ENCODE data around the gene CGB3.

The CGB3 gene

GRCh38 chr19:49014870-49015255, 9.3 kb downstream of the CGB3 start:
- no peak for DNase-seq

GRCh38 chr19:49014123-49014869, 9.8 kb downstream of the CGB3 start:
- no peak for DNase-seq

- no peak for DNase-seq
Observed at GRCh38 chr19:49011194-49011593, 12.9 kb downstream of the CGB3 start.

- DNase-seq = no peak
Observed at GRCh38 chr19:49010453-49010852, 13.7 kb downstream of the CGB3 start.

- DNase-seq = no peak
Observed at GRCh38 chr19:49009828-49010227, 14.3 kb downstream of the CGB3 start.

GRCh38 chr19:49006905-49007304, 17.2 kb downstream of the CGB3 start:
- DNase-seq = no peak

GRCh38 chr19:49004964-49005614, 19.0 kb downstream of the CGB3 start:
- no peak for DNase-seq

GRCh38 chr19:49004133-49004532, 20.0 kb downstream of the CGB3 start:
- DNase-seq = no peak

- peak; percentile 65 for DNase-seq
Observed at GRCh38 chr19:48999481-49000325, 24.4 kb downstream of the CGB3 start.

- DNase-seq = peak; percentile 50
Observed at GRCh38 chr19:48997972-48998371, 26.2 kb downstream of the CGB3 start.

- DNase-seq = no peak
Observed at GRCh38 chr19:48994035-48994386, 30.1 kb downstream of the CGB3 start.

GRCh38 chr19:48993175-48994034, 30.7 kb downstream of the CGB3 start, which contains the start of the genes GYS1 and RUVBL2:
Gene GYS1, minus strand, starts transcription at chr19:48993309. Its CDS starts 197 bp downstream, at chr19:48993112.
Gene RUVBL2, plus strand, starts transcription at chr19:48993887. Its CDS starts 25 bp downstream, at chr19:48993912.
- peak; percentile 99 for DNase-seq

- DNase-seq = peak; percentile 26
Observed at GRCh38 chr19:48992581-48993174, 31.5 kb downstream of the CGB3 start.

GRCh38 chr19:48991873-48992580, 32.1 kb downstream of the CGB3 start:
- DNase-seq = no peak

- DNase-seq = no peak
Observed at GRCh38 chr19:48991011-48991609, 33.0 kb downstream of the CGB3 start.

GRCh38 chr19:48990400-48990799, 33.7 kb downstream of the CGB3 start:
- no peak for DNase-seq

- DNase-seq = no peak
Observed at GRCh38 chr19:48989701-48990291, 34.3 kb downstream of the CGB3 start.

- no peak for DNase-seq
Observed at GRCh38 chr19:48988860-48989259, 35.3 kb downstream of the CGB3 start.

- no peak for DNase-seq
Observed at GRCh38 chr19:48988286-48988685, 35.8 kb downstream of the CGB3 start.

- DNase-seq = no peak
Observed at GRCh38 chr19:48987323-48987722, 36.8 kb downstream of the CGB3 start.

- DNase-seq = no peak
Observed at GRCh38 chr19:48986211-48986610, 37.9 kb downstream of the CGB3 start.
